Activated gamma-delta T cell treated with Interleukin-2 at 50 U/mL for 16 hours (primary cell): ENCODE data around the gene CHRNA7.

ENCODE experiments used
- DNase-seq: peaks from one replicate; pipeline ENCODE4 v3.0.0-alpha.2; 2020

The CHRNA7 gene

DNA sequence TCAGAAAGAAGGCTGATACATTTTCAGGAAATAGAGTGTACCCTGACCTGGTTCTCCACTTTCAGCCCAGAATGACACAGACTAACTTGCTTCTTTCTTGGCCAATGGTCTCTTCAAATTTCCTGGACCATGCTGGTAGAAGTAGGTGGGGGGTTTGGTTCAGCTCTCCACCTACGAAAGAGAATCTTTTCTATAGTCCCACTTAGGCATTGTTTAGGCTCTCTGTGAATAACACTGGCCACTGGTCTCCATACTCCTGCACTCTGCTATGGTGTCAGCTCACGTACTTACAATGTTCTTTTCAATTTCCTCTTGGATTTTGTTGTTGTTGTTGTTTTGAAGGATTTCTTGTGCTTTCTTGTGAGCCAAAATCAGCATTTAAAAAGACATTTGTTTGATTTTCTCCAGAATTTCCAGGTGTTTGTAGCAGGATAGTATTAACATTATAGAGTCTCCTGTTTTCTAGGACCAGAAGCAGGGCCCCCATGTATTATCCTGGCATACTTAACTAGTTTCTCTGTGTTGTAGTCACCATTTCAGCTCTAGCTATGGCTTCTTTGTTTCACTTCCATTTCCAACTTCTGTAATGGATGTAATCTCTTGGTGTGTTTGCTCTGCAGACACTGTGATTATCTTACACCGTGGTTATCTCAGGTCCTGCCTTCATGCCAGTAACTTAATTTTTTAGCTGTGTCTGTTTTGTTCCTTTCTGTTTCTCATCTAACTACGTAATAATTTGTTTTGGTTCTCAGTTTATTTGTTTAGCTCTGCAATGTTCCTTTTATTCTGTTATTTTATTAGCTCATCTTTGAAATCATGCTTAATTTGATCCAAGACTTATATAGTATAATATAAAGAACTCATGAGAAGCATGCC, 61.4 kb downstream of the CHRNA7 start:
- DNase-seq, result no peak

DNA sequence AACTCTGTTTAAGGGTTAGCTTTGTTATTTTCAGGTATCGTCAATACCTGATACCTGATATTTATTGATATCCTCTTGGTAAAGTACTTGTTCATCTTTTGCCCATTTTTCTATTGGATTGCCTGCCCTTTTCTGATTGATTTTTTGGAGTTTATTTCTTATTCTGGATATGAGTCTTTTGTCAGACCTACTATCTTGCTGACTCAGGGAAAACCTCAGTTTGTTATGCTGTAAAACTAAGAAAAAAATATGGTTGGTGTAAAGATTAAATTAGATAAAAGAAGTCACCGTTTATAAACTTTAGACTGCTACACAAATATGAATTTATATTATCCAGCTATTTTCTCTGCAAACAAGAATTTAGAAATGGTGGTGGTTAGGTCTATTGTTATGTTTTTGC, 65.9 kb downstream of the CHRNA7 start:
- no peak for DNase-seq

DNA sequence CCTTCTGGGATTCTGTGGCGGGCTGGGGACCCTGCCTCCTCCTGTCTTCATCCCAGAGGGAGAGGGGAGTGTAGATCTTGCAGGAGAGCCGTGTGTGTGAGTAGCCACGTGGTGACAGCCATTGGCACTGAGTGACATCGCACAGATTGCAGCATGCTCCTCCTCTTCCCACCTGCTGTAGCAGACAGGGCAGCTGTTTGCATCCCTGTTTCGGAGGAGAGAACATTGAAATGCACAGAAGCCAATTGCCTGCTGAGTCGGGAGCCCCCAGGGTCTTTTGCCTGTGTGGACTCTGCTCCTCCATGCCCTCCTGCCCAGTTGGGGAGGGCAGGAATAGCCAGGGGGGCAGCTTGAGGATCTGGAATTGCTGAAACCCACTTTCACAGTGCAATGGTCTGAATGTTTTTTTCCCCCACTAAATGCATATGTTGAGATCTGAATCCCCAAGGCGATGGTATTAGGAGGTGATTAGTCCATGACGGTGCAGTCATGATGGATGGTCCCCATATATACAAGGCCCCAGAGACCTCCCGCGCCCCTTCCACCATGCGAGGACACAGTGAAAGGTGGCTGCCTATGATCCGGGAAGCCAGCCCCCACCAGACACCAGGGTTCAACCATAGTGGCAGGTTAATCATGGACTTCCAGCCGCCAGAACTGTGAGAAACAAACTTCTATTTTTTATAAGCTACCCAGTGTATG, 66.8 kb downstream of the CHRNA7 start:
- no peak for DNase-seq

DNA sequence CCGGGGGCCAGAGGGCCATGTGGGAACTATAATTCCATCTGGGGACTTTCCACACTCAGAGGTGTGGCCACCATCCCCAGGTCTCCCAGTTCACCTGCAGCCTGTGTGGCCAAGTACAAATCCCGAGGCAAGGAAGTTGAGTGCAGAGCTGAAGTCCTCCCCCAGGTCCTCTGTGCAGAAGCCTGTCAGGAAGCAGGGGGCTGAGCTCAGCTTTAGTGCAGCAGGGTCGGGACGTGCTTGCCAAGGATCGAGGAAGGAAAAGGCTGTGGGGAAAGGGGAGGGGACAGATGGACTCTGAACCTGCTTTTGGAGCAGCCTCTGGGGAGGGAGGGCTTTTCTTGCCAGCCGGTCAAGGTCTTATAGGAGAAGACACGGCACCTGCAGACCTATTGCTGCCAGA, 67.7 kb downstream of the CHRNA7 start:
- DNase-seq, result no peak

DNA sequence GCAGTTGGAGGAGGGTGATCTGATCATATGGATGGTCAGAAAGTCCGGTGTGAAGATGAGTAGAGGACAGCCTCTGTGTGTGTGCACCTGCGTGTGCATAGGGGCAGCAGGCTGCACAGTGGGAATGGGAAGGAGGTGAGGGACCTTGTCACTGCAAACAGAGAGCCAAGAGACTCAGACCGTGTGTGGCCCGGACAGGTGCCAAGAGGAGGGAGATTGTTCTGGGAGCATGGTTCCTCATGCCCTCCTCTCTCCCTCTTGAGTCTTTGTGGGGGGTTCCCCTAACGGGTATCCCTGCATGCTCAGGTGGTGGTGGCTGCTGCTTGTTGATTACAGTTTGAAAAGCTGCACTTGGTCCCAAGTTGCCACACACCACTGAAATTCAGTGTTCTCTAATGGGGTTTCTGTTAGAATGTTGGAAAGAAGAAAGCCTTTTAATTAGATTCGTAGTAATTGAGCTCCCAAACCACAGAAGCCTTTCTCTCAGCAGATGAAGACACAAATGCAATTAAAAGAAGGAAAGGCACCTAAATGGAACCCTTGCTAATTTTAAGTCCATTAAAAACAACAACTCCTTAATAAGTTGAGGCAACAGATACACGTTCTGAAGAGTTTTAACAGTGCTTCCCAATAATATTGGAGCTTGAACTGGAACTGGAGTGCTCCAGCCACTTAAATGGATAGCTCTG, 68.9 kb downstream of the CHRNA7 start:
- no peak for DNase-seq

DNA sequence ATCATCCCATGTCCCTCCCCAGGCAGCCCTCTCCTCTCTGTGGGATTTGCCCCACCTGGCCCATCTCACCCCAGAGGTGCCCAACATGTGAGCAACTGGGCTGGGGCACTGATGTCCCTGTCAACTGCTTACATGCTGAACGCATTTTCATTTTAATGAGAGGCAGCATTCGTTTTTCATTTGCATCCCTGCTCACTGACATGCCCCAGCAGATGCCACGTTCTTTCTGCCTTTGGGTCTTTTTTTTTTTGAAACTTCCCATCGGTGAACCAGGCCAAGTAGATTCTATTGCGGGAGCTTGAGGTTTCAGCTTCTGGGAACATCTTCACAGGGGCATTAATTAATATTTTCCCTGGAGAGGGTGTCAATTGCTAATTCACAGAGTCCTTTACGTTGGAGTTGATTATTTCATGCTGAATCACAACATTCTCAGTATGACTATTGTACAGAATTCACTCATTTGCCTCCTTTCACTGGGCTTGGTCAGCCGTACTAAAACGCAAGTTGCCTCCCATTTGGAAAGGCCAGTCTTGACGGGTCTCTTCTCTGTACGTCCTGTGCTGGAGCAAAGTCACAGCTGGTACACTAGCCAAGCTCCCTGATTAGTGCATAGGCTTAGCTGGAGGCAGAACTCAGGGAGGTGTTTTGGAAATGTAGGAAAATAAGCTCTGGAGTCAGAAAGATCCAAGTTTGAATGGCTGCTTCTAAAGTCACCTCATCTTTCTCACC, 69.8 kb downstream of the CHRNA7 start:
- DNase-seq, result no peak

DNA sequence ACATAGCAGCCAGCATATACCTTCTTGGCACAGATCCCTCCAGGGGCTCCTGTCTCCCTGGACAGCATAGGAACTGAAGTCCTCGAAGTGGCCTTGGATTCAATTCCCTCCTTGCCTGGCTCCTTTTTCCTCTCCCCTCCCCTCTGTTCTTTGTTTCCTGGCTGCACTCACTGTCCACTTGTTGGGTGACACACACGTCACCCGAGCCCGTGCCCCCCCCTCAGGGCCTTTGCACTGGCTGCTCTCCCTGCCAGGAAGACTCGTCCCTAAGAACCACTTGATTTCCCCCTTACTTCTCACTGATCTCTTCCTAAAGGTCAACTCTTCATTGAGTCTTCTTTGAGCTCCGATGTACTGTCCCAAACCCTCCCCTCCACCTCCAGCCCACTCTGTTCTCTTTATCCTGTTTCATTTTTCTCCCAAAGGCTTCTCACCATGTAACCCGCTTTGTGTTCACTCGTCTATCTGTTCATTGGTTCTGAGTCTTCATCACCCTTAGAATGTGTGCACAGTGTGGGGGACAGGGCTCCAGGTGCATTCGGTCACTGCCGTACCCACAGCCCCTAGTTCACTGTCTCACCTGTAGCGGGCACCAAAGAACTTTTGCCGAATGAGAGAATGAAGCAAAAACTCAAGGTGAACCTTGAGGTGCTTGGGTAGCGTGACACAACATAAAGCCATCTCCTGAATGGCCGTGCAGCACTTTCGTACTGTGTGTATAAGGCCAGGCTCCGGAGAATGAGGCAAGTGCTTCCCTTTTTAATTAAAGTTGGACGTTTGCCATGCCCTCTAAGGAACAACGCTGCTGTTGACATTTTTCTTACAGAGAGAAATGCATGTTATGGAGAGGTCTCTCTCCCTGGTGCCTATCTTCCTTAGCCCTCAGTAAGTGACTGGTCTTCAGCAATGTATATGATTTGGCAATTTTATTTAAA, 74.0 kb downstream of the CHRNA7 start:
- no peak for DNase-seq

DNA sequence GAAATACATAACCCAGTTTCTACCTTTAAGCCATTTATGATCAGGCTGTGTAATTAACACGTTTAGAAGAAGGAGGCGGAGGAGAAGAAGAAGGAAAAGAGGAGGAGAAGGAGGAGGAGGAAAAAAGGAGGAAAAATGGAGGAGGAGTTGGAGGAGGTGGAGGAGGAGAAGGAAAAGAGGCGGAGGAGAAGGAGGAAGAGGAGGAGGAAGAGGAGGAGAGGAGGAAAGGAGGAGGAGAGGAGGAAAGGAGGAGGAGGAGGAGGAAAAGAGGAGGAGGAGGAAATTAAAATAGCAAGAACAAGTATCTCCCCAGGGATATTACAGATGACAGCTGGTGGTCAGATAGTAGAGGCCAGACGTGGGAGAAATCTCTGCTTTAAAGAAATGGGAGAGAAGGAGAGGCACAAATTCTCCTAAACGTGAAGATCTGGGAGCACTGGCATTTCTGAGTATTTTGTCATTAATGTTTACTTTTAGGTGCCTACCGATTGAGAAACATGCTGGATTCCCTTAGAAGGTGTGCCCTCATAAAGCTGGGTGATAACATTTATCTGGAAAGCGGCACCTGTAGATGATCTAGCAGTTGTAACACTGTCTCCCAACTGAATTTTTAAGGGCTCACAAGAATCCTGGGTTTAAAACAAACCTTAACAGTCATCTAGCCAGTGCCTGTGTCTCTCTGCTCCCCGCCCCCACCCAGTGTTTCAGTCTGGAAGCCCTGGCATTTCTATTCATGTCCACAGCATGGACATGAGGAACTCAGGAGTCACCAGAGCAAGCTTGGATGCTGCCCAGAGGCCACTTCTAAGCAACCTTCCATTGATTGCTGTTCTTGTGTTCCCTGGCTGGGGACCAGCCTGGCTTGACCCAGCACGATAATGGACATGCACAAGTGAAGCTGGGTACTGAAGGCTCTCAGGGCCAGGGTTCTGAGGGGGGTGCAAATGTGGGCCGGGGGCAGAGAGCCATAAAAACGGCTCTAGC, 75.2 kb downstream of the CHRNA7 start:
- no peak for DNase-seq

DNA sequence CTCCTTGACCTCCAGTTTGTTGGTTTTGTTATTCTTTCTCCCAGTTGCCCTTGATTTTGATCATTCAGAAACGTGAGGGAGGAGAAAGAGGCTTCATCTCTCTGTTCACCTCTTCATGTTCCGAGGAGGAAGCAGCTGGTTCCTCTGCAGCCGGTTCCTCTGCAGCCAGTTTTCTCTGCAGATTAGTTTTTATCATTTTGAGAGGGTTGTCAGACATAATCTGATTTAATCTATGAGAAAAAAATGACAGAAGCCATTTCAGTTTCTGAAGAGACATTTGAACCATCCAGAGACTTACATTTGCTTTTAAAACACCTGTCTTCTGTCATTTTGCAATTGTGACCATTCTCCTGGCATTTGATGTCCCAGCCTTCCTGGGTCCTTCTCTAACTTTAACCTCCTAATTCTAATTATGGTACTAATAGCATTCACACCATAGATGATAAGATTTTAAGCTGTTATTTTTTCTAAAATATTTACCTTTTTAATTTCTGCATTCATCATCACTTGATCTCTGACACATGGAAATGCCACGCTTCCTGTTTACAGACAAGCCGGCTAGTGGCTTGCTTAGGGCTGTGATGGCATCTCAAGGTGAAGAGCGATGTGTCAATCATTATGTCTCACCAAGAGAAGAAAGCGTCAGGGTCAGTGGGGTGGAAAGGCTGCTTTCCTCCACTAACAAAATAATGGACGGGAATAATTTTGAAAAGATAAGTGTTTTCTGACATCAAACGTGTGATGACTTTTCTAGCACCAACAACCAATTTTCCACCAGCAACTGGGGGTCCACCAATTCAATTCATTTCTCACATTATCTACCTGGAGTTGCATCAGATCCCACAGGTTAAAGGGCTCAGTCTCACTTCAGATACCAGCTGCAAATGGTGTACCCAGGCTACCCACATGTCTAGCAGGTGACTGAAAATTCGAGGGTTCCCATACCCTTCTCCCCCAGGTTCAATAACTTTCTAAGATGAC, 76.4 kb downstream of the CHRNA7 start:
- DNase-seq, result no peak

DNA sequence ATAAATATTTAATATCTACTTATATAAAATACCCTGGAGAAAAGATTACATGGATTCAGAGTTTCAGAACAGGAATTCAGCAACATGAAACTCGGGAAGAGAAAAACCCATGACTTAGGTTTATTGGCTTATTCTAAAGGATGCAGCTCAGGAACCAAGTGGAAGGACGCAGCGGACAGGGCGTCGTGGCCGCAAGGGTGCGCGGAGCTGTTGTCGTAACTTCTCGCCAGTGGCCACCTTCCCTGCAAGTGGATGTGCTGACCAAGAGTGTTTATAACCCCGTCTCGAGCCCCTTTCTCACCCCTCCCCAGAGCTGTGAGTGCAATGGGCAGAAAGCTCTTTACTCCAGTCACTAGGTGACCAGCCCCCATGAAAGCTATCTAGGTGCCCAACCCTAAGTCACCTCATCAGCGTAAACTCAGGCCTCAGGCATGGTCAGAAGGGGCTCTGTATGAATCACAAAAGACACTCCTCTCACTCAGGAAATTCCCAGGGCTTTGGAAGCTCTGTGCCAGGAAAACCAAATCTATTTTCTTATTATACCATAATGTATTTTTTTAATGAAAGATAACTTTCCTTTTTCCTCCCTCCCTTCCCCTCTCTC, 77.3 kb downstream of the CHRNA7 start:
- DNase-seq, result no peak

DNA sequence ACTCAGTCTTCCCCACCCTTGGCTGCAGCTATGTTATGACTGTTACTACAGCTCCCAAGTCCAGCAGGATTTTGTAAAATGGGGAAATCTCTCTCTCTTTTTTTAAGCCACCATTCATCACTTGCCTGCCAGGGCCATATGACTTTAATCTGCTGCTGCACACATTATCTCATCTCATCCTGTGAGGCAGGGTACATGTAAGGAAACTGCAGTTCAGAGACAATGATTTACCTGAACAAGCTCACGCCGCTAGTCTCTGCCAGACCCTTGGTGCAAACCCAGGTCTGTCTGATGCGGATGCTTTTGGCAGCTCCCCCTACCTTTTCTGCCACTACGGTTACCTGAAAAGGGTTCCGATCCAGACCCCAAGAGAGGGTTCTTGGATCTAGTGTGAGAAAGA, 78.3 kb downstream of the CHRNA7 start:
- DNase-seq, result no peak

DNA sequence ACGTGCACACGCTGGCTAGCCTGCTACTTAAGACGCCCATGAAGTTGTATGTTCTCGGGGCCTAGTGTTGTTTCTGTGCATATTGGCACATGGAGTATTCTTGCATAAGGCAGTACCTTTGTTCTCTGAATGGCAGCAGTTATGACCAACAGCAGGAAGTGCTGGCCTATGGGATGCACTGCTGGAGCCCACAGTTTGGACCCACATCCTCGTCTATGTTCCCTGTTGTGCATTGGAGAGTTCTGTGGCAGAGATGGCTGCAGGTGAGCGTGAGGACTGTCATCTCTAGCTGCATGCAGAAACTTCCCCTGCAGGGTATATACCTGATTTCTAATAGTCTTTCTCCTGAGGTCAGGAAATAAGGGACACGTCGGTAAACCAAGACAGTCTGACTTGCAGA, 81.8 kb downstream of the CHRNA7 start:
- DNase-seq, result no peak

DNA sequence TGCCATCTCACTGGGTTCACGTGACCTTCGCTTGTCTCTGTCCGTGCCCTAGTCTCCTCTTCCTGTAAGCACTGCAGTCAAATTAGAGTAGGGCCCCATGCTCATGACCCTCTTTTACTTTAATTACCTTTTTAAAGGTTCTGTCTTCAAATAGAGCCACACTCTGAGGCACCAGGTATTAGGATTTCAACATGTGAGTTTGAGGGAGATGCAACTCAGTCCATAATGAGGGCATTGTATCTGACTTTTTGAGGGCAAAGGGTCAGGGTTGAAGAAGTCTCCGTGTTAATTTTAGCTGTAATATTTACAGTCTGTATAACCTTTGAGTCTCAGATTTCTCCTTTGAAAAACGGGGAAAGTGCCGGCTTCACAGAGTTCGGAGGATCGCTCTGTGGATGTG, 82.9 kb downstream of the CHRNA7 start:
- no peak for DNase-seq

DNA sequence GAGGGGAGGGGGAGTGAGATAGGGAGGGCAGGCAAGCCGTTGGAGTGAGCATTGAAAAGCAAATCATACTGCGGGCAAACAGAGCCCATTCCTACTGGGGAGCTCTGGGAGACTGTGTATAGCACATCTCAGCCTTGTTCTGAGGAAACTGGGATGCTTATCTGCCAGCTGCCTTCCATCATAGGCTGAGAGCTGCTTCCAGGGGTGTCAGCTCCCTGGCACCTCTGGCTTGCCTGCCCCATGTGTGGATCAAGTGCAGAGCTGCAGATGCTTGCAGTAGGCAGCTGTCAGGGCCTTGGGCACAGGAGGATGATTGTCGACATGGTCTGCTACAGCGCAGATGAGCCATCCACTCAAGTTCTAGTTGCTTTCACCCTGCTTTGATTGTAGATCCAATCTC, 86.8 kb downstream of the CHRNA7 start:
- no peak for DNase-seq

DNA sequence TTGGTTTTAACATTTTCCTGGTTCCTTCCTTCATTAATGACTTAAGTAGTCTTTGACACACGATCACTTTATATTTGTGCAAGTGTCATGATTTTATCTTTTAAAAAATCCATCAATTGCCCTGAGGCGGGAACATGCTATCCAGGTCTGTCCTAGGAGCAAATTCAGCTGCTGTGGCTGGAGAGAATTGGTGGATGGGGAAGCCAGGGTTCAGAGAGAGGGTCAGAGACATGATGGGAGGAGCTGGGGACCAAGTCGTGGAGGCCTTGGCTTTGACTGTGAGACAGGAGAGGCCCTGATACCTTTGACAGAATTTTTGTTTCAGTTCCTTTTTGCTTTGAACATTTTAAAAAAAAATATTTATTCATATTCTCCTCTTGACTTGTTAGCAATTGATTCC, 89.0 kb downstream of the CHRNA7 start:
- no peak for DNase-seq

DNA sequence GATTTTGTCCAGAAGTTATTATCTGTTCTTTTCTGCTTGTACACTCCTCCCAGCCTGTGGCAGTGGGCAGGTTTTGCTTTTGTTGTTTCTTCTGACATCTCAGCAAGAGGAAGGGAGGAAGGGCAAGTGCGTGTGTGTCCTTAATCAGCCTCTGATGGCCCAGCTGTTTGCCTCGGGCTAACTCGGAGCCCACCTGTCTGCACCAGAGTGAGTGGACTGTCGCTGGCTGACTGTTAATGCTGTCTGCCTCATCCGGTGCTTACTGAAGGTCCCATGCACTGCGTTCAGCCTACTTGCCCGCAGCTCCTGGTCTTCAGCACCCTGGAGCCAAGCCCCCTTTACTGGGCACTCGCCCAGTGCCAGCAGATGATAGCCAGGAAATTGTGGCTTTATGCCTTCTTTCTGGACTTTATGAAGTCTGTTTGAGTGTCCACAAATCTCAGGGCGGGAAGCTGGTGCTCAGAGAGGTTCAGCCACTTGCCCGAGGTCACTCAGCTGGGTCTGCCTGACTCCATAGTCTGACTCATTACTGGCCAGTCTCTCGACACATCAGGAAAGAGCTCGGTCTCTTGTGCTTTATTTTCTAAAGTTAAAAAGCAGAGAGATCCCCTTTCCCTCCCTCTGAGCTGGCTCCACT, 89.5 kb downstream of the CHRNA7 start:
- no peak for DNase-seq

DNA sequence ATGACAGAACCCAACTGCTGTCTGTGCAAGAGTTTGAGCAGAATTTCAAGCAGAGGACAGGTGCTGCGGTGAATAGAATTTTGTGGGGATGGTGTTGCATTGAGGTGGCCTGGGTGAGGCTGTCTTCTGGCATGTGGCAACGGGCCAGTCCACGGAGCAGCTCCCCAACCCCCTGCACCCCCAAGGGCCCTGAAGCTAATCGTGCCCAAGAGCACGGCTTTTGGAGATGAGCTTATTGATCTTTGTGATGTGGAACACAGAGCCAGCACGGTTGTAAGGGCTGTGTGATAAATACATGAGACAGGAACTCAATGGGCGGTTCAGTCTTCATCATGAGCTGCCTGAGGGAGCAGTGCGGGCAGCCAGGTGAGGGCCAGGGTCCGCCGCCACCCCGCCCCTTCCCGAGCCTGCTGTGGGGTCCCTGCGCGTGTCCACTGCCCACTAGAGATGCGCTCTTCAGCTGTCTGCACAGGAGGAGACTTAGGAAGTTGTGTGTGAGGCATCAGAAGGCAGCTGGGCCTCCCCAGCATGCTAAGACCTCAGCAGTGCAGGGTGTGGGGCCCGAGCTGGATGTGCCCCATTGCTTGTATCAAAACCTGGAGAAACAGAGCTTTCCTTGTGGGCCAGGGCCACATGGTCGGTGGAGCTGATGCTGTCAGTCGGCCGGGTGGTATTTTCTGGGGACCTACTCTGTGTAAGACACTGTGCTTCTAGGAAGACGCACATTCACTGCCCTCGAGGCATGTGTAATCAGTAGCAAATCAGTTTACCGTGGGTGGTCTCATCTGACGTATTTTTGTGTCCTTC, 90.5 kb downstream of the CHRNA7 start:
- DNase-seq, result no peak

DNA sequence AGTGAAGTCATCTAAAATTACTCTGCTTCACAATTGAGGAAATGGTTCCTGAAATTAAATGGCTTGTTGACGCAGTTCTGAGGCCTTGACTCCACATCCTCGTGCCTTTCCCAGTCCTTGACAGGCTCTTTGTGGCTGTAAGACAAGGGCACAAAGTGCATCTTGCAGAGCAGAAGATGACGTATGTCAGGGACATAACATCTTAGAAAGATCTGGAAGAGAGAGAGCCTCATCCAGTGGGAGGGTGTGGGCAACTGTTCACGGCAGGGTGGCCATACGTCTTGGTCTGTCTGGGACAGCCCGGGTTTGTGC, 91.0 kb downstream of the CHRNA7 start:
- no peak for DNase-seq
